Thymus (tissue), 11 donors: Measurements from ENCODE around the gene ABLIM1. TPM values are rescaled to one million over a fixed set of nuclear protein-coding genes. Genes with fewer than 3 reads are reported as not detected.

ENCODE experiments used
- DNase-seq, 9 donors: peaks; one replicate each; pipeline ENCODE4 v3.0.0-alpha.2; 2013; ENCODE audit warnings: low spot score in 9 of 9, low read depth in 6 of 9, missing footprints in 1 of 9
- H3K27ac ChIP-seq, 2 donors: one replicate each; pipeline ENCODE4 v1.5.1; 2013; ENCODE audit warnings: control low read depth in 1 of 2, low read depth in 1 of 2, low read length in 1 of 2, mild to moderate bottlenecking in 1 of 2, moderate library complexity in 1 of 2
- H3K27me3 ChIP-seq, 2 donors: one replicate each; pipeline ENCODE4 v1.5.1; 2013; ENCODE audit warnings: low read length in 1 of 2; ENCODE audit not compliant: control insufficient read depth in 2 of 2, insufficient read depth in 1 of 2
- H3K36me3 ChIP-seq, 2 donors: one replicate each; pipeline ENCODE4 v1.5.1; 2013; ENCODE audit warnings: low read length in 1 of 2, mild to moderate bottlenecking in 1 of 2, moderate library complexity in 1 of 2; ENCODE audit not compliant: control insufficient read depth in 2 of 2, insufficient read depth in 2 of 2
- H3K4me1 ChIP-seq, 2 donors: one replicate each; pipeline ENCODE4 v1.5.1; 2013; ENCODE audit warnings: low read length in 2 of 2; ENCODE audit not compliant: control insufficient read depth in 2 of 2, insufficient read depth in 2 of 2
- H3K4me3 ChIP-seq, 2 donors: one replicate each; pipeline ENCODE4 v1.5.1; 2013; ENCODE audit warnings: low read length in 2 of 2, control low read depth in 1 of 2, mild to moderate bottlenecking in 1 of 2
- H3K9me3 ChIP-seq, 2 donors: one replicate each; pipeline ENCODE4 v1.5.1; 2013; ENCODE audit warnings: low read length in 1 of 2, mild to moderate bottlenecking in 1 of 2; ENCODE audit not compliant: control insufficient read depth in 2 of 2, insufficient read depth in 1 of 2
- WGBS: extraction: QIAGEN DNeasy Blood & Tissue Kit; methylation state at CpG from one replicate; pipeline ENCODE4 v1.1.7; 2013; 5-methylcytosine and 5-hydroxymethylcytosine counted together
- polyA plus RNA-seq: library from polyadenylated mRNA; stranded (reverse); fragments of 200-250 nt; gene quantifications from one replicate; pipeline ENCODE4 v1.2.3, GENCODE V29; 2013
- total RNA-seq: library from RNA; stranded (reverse); fragments of 120-200 nt; gene quantifications from one replicate; pipeline ENCODE4 v1.2.4, GENCODE V29; 2013
- donor health status: healthy.

The ABLIM1 gene
- total and polyA plus RNA-seq, 2 donors, result 43.3 to 49.1 TPM

DNA sequence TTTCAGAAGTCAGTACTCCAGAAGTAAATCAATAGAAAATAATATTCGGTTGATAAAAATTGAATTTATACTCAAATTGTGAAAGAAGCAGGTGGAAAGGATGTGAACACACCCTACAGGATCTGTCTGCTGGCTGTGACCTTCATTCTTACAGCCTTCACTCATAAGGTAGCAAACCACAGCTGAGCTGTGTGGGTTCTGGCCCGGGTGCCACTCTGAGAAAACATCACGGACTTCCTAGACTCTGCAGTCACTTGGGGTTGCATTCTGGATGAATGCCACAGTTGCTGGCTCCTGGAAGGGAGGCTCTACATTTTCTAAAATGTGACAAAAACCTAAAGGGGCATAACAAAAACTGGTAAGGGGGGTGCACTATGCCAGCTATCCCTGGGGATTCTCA, 36.0 kb upstream of the ABLIM1 start:
- Histone ChIP-seq H3K27ac (no peak overlapping the region), H3K4me1 (peaks cover 0 to 3% of the 10 kb centered on the region in 2 donors), H3K36me3 (no peaks in the 10 kb centered on the region), H3K27me3 (no peaks in the 10 kb centered on the region), H3K9me3 (no peaks in the 10 kb centered on the region), H3K4me3 (no peak overlapping the region)
- 17% methylated on average over 3 of the region's 3 CpGs for WGBS
- DNase-seq, result peak in 4 of 9 donors; percentile 24 to 64 (median 34)

DNA sequence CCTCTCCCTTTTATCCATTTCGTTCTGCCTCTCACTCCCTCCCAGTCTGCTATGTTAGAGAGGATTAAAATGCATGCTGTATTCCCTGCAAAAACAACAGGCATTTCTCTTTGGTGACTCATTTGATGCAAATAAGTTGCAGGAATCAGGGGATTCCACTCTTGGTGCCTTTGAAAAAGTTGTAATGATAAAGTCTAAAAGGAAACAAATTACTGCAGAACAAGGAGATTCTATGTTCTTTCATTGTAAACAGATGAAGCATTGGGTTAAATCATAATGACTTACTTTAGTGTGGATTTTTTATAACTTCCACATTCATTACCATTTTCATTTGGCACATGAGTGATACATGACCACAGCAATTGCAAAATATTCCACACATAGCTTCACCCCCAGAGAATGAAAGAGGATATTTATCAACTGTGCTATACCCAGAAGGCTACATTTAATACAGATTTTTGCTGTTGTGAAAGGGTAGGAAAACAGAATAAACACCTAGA, 33.4 kb upstream of the ABLIM1 start:
- DNase-seq, result no peak
- Histone ChIP-seq H3K9me3 (no peaks in the 10 kb centered on the region), H3K4me1 (peaks cover 0 to 3% of the 10 kb centered on the region in 2 donors), H3K27ac (no peak overlapping the region), H3K36me3 (no peaks in the 10 kb centered on the region), H3K4me3 (no peak overlapping the region), H3K27me3 (no peaks in the 10 kb centered on the region)
- WGBS, result 88% methylated on average over 1 of the region's 1 CpG

DNA sequence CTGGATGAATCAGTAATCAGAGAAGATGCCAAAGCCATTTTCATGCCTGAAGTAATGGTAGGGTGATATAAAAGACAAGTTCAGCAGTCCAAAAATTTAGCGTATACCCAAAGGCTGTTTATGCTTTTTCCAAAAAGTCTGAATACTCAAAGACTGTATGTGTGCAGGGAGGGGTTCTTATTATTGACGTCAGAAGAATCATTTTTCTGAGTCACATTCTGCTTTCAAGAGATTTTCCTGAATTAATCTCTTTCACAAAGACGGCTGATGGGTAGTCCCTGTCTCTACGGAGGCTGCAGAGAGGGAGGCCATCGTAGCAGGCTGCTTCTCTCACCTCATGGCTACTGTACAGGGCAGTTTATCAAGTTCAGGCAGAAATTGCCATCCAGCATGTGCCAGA, 30.7 kb upstream of the ABLIM1 start:
- Histone ChIP-seq H3K4me3 (no peak overlapping the region), H3K27ac (no peak overlapping the region), H3K36me3 (no peaks in the 10 kb centered on the region), H3K27me3 (no peaks in the 10 kb centered on the region), H3K4me1 (no peaks in the 10 kb centered on the region), H3K9me3 (no peaks in the 10 kb centered on the region)
- WGBS, result 86% methylated on average over 5 of the region's 5 CpGs
- no peak for DNase-seq

DNA sequence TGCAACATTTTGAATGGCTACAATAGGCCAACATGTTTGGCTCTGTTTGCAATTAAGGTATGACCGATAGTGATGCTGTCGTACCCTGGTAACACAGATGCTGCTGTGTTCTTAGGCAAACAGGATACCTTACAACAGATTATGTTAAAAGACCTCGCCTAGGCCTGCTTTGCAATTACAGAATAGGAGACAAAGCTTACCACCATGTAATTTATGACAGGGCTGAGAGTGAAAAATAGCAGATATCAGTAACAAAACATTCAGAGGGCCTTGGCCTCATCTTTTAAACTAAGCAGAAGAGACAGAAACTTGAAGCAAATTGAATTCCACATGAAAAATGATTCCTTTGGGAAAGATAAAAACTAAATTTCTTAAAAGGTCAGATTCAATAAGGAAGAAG, 29.4 kb upstream of the ABLIM1 start:
- no peaks in the 10 kb centered on the region for H3K27me3 ChIP-seq
- DNase-seq, result no peak
- 95% methylated on average over 3 of the region's 3 CpGs for WGBS

DNA sequence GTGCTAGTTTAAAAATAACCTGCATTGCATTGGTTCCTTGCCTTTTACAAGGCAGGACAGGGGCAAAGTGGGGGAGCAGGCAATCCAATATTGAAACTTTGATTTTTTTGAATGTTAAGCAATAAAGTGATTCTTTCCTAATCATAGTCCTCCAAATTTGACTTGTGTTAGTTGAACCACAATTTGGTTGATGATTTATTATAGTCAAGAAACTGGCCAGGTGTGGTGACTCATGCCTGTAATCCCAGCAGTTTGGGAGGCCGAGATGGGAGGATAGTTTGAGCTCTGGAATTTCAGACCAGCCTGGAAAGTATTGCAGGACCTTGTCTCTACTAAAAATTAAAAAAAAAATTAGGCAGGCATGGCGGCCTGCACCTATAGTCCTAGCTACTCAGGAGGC, 27.9 kb upstream of the ABLIM1 start:
- H3K4me3 ChIP-seq, result no peak overlapping the region
- no peaks in the 10 kb centered on the region for H3K36me3 ChIP-seq
- 96% methylated on average over 2 of the region's 2 CpGs for whole genome bisulfite sequencing
- H3K9me3 ChIP-seq, result no peaks in the 10 kb centered on the region
- no peak overlapping the region for H3K27ac ChIP-seq
- no peaks in the 10 kb centered on the region for H3K27me3 ChIP-seq
- no peaks in the 10 kb centered on the region for H3K4me1 ChIP-seq
- DNase-seq, result no peak

More for the DNA sequence above, 29.4 kb upstream of the ABLIM1 start:
- H3K27ac ChIP-seq, result no peak overlapping the region
- H3K4me3 ChIP-seq, result no peak overlapping the region
- H3K9me3 ChIP-seq, result no peaks in the 10 kb centered on the region
- no peaks in the 10 kb centered on the region for H3K36me3 ChIP-seq
- H3K4me1 ChIP-seq, result no peaks in the 10 kb centered on the region

DNA sequence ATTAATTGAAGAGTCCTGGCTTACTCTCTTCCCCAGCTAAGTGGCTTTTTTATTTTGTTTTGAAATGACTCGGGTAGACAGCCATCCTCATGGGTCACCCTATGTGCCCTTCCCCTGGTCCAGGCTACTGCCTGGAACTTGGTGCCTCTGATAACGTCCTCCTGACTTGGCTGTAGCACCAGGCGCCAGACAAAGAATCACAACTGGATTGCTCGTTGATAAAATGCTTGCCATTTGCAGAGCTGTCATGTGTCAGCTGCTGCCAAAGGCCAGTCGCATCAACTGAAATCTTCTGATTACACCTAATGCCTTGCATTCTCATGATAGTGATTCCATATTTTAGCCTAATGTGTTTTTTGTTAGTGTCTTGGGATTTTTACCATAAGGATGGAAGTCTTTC, 27.4 kb upstream of the ABLIM1 start:
- no peaks in the 10 kb centered on the region for H3K4me1 ChIP-seq
- no peak for DNase-seq
- H3K36me3 ChIP-seq, result no peaks in the 10 kb centered on the region
- no peak overlapping the region for H3K4me3 ChIP-seq
- WGBS, result 97% methylated on average over 5 of the region's 5 CpGs
- no peak overlapping the region for H3K27ac ChIP-seq
- no peaks in the 10 kb centered on the region for H3K9me3 ChIP-seq
- H3K27me3 ChIP-seq, result no peaks in the 10 kb centered on the region

- Histone ChIP-seq H3K27ac (peak overlapping the region in 1 of 2 donors; percentile 37), H3K27me3 (no peaks in the 10 kb centered on the region), H3K36me3 (no peaks in the 10 kb centered on the region), H3K9me3 (no peaks in the 10 kb centered on the region), H3K4me1 (no peaks in the 10 kb centered on the region), H3K4me3 (no peak overlapping the region)
- no peak for DNase-seq
- WGBS, result 82% methylated on average over 5 of the region's 5 CpGs
Measured at GRCh38 chr10:114684822-114685209, 26.7 kb upstream of the ABLIM1 start.

- Histone ChIP-seq H3K27me3 (no peaks in the 10 kb centered on the region), H3K27ac (peak overlapping the region in 1 of 2 donors; percentile 37), H3K9me3 (no peaks in the 10 kb centered on the region), H3K4me1 (no peaks in the 10 kb centered on the region), H3K36me3 (no peaks in the 10 kb centered on the region), H3K4me3 (no peak overlapping the region)
- no peak for DNase-seq
- 69% methylated on average over 12 of the region's 12 CpGs for WGBS
Measured at GRCh38 chr10:114684084-114684821, 26.2 kb upstream of the ABLIM1 start.

GRCh38 chr10:114683593-114683992, 25.5 kb upstream of the ABLIM1 start:
- no peak for DNase-seq
- Histone ChIP-seq H3K27ac (peak overlapping the region in 1 of 2 donors; percentile 1), H3K4me1 (no peaks in the 10 kb centered on the region), H3K27me3 (no peaks in the 10 kb centered on the region), H3K36me3 (no peaks in the 10 kb centered on the region), H3K4me3 (no peak overlapping the region), H3K9me3 (no peaks in the 10 kb centered on the region)
- whole genome bisulfite sequencing, result 91% methylated on average over 9 of the region's 9 CpGs
